HFFc6 (cell line): ENCODE data around the gene PLAAT2. TPM values are rescaled to one million over a fixed set of nuclear protein-coding genes. Genes with fewer than 3 reads are reported as not detected.

Experiments used
- DNase-seq: peaks from one replicate; pipeline ENCODE4 v3.0.0-alpha.2; 2018
- H3K27ac Mint-ChIP-seq: 2 replicates; pipeline ENCODE4 v1.8.0; 2020; ENCODE audit warnings: mild to moderate bottlenecking, mixed read lengths
- H3K27me3 Mint-ChIP-seq: 2 replicates; pipeline ENCODE4 v1.8.0; 2021; ENCODE audit warnings: mild to moderate bottlenecking, moderate library complexity, mixed read lengths; ENCODE audit not compliant: insufficient read depth
- H3K36me3 Mint-ChIP-seq: 2 replicates; pipeline ENCODE4 v1.8.0; 2021; ENCODE audit warnings: low read depth, mixed read lengths
- H3K4me1 Mint-ChIP-seq: 2 replicates; pipeline ENCODE4 v1.8.0; 2020; ENCODE audit warnings: low read depth, mixed read lengths
- H3K4me3 Mint-ChIP-seq: 2 replicates; pipeline ENCODE4 v1.8.0; 2020; ENCODE audit warnings: mild to moderate bottlenecking, moderate library complexity, mixed read lengths
- H3K9me3 Mint-ChIP-seq: 2 replicates; pipeline ENCODE4 v1.8.0; 2020; ENCODE audit warnings: mild to moderate bottlenecking, mixed read lengths
- CTCF ChIP-seq: fragments of 200-600 bp; sonication (generic); IDR thresholded peaks from 2 replicates; pipeline ENCODE4 v1.5.0; 2021; ENCODE audit warnings: antibody characterized with exemption, mild to moderate bottlenecking
- total RNA-seq, 6 experiments: library from RNA; stranded (reverse); fragmentation: NEBNext Ultra II Directional; extraction: Animal tissue kit (Norgen Biotek cat#: 25700); gene quantifications; 2 replicates in 1 of 6; 3 replicates in 5 of 6; pipeline ENCODE4 v1.2.3, GENCODE V29; 2021

PLAAT2 gene
- total RNA-seq, 6 experiments from 2014 or later, result not detected

- H3K4me3 Mint-ChIP-seq, result no peak overlapping the region
- no peak overlapping the region for H3K27ac Mint-ChIP-seq
- H3K36me3 Mint-ChIP-seq, result peaks cover 5% of the 10 kb centered on the region; the same call in 1 of the 2 replicates
- DNase-seq, result no peak
- no peak for TF ChIP-seq CTCF
- H3K4me1 Mint-ChIP-seq, result peaks cover 37% of the 10 kb centered on the region
- no peaks in the 10 kb centered on the region for H3K9me3 Mint-ChIP-seq
- H3K27me3 Mint-ChIP-seq, result peaks cover 10% of the 10 kb centered on the region
Measured at GRCh38 chr11:63572026-63572688, 9.0 kb upstream of the PLAAT2 start.

GRCh38 chr11:63569570-63569969 is 6.4 kb upstream of the PLAAT2 start:
- H3K27ac Mint-ChIP-seq, result no peak overlapping the region

GRCh38 chr11:63567044-63567840 is 4.1 kb upstream of the PLAAT2 start:
- TF ChIP-seq CTCF, result no peak
- peak overlapping the region; percentile 83 for H3K27ac Mint-ChIP-seq

More at GRCh38 chr11:63569570-63569969, 6.4 kb upstream of the PLAAT2 start:
- Mint-ChIP-seq H3K36me3 (peaks cover 5% of the 10 kb centered on the region; the same call in 1 of the 2 replicates), H3K9me3 (no peaks in the 10 kb centered on the region), H3K27me3 (peaks cover 15% of the 10 kb centered on the region), H3K4me3 (no peak overlapping the region), H3K4me1 (peaks cover 33% of the 10 kb centered on the region)
- no peak for TF ChIP-seq CTCF
- DNase-seq, result no peak

GRCh38 chr11:63564784-63565350 is 1.7 kb upstream of the PLAAT2 start:
- TF ChIP-seq CTCF, result no peak
- Mint-ChIP-seq H3K9me3 (no peaks in the 10 kb centered on the region), H3K27me3 (peaks cover 24% of the 10 kb centered on the region), H3K27ac (no peak overlapping the region), H3K4me3 (no peak overlapping the region), H3K4me1 (peaks cover 22% of the 10 kb centered on the region), H3K36me3 (no peaks in the 10 kb centered on the region)
- DNase-seq, result no peak

More at GRCh38 chr11:63567044-63567840, 4.1 kb upstream of the PLAAT2 start:
- H3K36me3 Mint-ChIP-seq, result no peaks in the 10 kb centered on the region
- peak overlapping the region; percentile 67 for H3K4me3 Mint-ChIP-seq
- peaks cover 22% of the 10 kb centered on the region for H3K4me1 Mint-ChIP-seq
- peaks cover 18% of the 10 kb centered on the region for H3K27me3 Mint-ChIP-seq
- DNase-seq, result peak; percentile 83
- no peaks in the 10 kb centered on the region for H3K9me3 Mint-ChIP-seq

- H3K4me3 Mint-ChIP-seq, result no peak overlapping the region
- H3K4me1 Mint-ChIP-seq, result peaks cover 22% of the 10 kb centered on the region
- H3K27ac Mint-ChIP-seq, result no peak overlapping the region
- DNase-seq, result no peak
- no peak for TF ChIP-seq CTCF
- peaks cover 29% of the 10 kb centered on the region for H3K27me3 Mint-ChIP-seq
- no peaks in the 10 kb centered on the region for H3K36me3 Mint-ChIP-seq
- H3K9me3 Mint-ChIP-seq, result no peaks in the 10 kb centered on the region
Measured at GRCh38 chr11:63564056-63564774, 1.0 kb upstream of the PLAAT2 start.
